Hypothalamus (tissue), 51 donors: ENCODE results near the gene LEP.
A peak's percentile ranks its signal among the peaks of the same experiment; 100 is the strongest.
"Not testable (repeated sequence)": the region's sequence is repeated elsewhere in the genome, so short reads cannot be mapped to it uniquely, and the experiment has no call there.

Experiments
- DNase-seq, 51 donors: peaks; one replicate each; lab custom pipeline; 2025; lab: John Stamatoyannopoulos, UW

The LEP gene

DNA sequence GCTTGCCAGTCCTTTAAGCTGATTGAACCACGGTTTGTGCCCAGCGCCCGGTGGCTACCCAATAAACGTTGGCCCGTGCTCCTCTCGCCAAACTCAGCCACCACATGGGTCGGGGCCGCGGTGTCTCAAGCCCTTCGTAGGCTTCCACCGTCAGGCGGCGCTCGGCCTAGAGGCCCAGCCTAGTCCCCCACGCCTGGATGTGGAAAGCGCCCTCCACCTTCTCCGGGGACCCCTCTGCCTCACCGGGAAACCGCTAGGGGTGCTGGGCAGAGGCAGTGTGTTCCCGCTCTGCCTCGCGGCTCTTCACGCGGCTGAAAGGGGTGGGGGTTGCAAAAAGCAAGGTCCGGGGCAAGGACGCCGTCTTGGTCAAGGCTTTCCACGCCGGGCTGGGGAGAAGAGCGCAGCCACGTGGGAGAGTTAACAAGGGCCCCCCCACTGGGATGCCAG, 29.8 kb downstream of the LEP start:
- peak in 5 of 51 donors; percentile 5 to 30 (median 15) for DNase-seq

- peak in 6 of 51 donors; percentile 7 to 30 (median 9) for DNase-seq
Measured at GRCh38 chr7:128271471-128271941, 30.4 kb downstream of the LEP start.

DNA sequence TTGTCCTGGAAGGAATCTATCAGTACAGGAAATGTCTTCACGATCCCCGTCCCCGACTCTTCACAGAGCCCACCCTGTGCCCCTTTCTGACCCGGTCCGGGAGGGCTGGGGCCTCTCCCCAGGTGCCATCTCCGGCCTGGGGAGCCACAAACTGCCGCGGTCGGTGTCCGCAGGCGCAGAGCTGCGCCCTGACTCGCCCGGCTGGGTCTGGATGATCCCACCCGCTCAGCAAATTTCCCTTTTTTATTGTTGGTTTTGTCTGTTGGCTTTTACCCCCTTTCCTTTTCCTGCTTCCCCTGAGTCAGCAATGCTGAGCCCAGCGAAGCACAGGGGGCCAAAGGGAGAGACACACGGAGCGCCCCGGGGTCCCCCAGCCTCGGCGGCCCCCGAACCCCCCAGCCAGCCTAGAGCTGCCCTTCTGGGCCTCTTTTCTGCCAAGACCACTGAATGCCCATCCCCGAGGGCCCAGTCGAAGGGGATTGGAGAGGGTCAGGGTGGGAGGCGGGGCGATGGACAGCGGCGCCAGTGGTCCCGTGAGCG, 30.9 kb downstream of the LEP start:
- DNase-seq = no peak

GRCh38 chr7:128274246-128274883, 33.3 kb downstream of the LEP start:
- DNase-seq = no peak

DNA sequence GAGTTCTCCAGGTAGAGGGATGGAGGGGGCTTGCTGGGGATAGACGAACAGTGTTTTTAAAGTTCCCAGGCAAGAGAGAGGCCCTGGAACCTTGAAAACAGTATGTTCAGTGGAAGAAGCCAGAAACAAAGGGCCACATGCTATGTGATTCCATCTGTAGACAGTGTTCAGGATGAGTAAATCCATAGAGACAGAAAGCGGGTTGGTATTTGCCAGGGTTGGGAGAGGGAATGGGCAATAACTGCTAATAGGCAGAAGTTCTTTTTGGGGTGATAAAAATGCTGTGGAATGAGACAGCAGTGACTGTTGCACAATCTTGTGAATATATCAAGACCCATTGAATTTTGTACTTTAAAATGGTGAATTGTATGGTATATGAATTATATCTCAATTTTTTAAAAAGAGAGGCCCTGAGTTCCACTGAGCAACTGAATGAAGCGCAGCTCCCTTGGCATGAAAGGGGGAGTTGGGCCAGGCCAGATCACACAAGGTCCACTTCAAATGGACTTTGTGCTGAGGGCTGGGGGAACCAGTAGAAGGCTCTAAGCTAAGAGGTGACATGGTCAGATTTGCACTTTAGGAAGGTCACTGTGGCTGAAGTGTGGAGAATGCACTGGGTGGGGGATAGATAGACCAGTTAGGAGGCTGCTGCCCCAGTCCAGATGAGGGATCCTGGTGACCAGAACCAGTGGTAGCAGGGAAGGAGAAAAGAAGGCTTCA, 34.0 kb downstream of the LEP start:
- no peak for DNase-seq

DNA sequence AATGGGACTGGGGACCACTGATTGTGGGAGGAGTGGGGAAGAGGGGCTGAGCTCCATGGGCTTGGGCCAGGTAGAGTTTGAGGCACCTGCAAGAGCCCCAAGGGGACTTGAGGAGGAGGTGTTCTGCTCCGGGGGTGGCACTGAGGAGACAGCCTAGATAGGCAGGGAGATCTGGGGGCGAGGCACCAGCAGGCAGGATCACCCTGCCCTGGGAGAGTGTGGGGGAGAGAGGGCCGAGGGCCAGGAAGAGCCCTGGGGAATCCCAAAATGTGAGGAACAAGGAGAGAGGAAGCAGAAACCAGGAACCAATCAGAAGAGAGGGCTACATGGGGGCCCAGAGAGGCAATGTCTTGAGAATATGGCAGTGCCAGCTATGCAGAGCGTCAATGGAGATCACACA, 34.6 kb downstream of the LEP start:
- DNase-seq = no peak

DNA sequence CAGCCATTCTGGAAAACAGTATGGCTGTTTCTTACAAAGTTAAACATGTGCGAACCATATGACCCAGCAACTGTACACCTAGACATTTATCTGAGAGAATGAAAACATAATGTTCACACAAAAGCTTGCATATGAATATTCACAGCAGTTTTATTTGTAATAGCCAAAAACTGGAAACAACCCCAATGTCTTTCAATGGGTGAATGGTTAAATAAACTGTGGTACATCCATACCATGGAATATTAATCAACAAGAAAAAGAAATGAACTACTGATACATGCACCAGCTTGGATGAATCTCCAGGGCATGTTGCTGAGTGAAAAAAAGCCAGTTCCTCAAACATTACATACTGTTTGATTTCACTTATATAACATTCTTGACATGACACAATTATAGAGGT, 37.3 kb downstream of the LEP start:
- DNase-seq = no peak

GRCh38 chr7:128279124-128279713, 38.1 kb downstream of the LEP start:
- no peak for DNase-seq

GRCh38 chr7:128280451-128280850, 39.4 kb downstream of the LEP start:
- DNase-seq = not testable (repeated sequence)

DNA sequence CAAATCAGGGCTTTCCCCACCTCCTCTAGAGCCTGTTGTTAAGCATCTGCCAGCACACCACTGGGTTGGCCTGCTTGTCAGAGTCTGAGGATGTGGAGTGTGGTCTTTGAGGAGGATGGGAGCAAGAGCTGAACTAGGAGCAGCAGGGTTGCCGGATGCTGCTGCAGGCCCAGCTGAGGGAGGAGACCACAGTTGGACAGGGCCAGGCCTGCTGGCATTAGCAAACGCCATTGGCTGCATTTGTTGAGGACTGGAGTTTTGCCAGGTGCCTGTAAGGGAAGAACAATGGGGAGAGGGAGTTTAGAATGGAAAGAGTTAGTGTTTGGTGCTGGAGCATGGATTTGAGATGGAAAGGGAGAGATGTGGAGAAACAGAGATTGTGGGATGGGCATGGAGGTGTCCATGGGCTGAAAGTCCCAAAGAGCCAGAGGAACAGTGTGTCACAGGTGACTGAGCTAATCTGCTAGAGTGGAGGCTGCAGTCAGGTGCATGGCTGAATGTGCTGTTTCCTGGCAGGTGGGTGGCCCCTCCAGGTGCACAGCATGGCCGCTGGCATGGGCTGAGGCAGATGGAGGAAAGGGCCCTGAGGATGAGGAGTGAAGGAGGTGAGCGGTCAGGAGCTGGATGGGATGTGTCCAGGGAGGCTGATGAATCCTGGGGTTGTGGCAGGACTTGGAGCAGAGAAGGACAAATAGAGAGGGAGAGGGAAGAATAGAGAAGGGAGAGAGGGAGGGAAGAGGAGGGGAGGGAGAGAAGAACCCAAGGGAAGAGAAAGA, 40.7 kb downstream of the LEP start:
- DNase-seq = peak in 6 of 51 donors; percentile 2 to 16 (median 12)

DNA sequence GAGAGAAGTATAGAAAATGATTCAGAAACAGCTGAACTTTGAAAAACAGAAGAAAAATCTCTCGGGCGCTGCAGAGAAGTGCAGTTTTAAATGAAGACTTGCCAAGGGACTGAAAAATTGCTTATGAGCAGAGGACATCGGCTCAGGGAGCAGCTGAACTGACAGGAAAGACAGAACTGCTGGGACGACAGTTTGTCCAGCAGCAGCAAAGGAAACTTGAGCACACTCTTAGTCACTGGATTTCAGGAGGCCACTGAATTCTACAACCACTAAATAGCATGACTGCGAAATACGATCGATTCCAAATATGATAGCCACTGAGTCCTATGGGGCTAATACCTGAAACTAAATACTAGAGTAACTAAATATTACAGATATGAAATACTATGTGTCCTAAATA, 43.0 kb downstream of the LEP start:
- DNase-seq = no peak

DNA sequence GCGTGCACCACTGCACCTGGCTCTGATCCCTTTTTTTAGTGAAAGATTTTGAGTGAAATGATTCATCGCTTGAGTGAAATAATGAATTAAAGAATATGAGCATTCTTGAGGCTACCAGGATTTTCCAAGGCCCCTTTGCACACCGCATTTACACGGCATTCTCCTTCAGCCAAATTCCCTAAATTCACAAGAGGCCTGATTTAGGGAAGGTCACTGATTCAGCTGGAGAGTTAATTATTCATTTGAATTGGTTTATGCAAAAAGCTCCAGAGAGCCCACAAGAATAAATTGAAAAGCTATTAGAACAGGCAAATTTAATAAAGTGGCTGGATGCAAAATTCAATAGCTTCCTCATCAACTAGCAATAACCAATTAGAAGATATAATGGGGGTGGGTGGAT, 46.5 kb downstream of the LEP start:
- DNase-seq = no peak

GRCh38 chr7:128298004-128298403, 56.9 kb downstream of the LEP start:
- DNase-seq = not testable (repeated sequence)

- DNase-seq = no peak
Measured at GRCh38 chr7:128299109-128299607, 58.1 kb downstream of the LEP start.

GRCh38 chr7:128302139-128302538, 61.1 kb downstream of the LEP start:
- peak in 3 of 51 donors; percentile 3 to 20 (median 10) for DNase-seq

DNA sequence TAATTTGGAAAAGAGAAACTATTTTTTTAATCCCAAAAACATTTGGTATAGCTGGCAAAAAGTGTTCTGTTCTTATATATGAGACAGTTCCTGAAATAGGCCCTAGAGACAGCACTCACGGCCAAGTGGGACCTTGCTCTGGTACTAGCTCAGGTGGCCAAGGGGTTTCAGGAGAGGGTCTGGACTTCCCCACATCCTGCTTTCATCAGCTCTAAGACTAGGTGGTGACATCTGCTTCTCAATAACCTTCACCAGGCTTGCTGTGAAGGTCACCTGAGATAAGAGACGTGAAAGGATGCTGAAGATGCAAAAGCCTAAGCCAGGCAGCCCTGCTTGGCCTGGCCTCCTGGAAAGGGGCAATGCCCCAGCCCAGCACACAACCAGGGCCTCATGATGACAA, 62.1 kb downstream of the LEP start:
- no peak for DNase-seq

DNA sequence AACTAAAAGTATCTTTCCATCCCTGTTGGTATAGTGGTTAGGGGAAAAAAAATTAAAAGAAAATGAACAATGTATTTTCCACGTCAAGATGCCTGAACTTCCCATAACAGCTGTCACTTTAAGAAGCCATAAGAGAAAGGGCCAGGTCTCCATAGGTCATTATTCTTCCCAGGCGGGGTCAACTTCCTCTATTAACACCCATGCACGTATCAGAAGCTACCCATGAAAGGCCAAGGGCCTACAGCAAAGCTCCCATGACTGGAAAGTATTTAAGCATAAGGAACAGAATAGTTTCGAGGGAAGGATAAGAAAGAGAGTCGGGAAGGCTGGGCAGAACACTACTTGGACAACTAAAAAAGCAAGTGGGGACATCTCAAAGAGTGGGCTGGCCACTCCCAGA, 62.6 kb downstream of the LEP start:
- no peak for DNase-seq

GRCh38 chr7:128304212-128304611, 63.1 kb downstream of the LEP start:
- peak in 11 of 51 donors; percentile 1 to 30 (median 17) for DNase-seq

DNA sequence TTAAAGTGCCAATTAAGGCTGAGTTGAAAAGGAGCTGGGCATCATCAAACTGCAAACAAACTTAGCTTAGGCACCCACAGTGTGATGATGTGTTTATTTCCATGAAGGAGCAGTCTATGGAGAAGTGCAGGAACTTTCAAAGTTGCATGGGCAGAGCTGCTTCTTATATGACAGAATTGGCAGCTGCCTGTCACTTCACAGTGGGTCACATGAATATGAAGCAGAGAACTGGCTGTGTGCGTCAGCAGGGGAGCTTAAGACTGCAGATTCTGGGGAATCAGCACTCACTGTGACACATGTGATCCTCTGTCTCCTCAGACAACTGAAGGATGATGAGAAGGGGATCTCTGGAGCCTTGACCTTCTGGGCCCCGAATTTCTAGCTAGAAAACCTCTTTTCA, 66.0 kb downstream of the LEP start:
- DNase-seq = no peak
